ENCODE measurements around the gene HINT3.
"Not testable (repeated sequence)": the region's sequence is repeated elsewhere in the genome, so short reads cannot be mapped to it uniquely, and the experiment has no call there.

HINT3 gene

DNA sequence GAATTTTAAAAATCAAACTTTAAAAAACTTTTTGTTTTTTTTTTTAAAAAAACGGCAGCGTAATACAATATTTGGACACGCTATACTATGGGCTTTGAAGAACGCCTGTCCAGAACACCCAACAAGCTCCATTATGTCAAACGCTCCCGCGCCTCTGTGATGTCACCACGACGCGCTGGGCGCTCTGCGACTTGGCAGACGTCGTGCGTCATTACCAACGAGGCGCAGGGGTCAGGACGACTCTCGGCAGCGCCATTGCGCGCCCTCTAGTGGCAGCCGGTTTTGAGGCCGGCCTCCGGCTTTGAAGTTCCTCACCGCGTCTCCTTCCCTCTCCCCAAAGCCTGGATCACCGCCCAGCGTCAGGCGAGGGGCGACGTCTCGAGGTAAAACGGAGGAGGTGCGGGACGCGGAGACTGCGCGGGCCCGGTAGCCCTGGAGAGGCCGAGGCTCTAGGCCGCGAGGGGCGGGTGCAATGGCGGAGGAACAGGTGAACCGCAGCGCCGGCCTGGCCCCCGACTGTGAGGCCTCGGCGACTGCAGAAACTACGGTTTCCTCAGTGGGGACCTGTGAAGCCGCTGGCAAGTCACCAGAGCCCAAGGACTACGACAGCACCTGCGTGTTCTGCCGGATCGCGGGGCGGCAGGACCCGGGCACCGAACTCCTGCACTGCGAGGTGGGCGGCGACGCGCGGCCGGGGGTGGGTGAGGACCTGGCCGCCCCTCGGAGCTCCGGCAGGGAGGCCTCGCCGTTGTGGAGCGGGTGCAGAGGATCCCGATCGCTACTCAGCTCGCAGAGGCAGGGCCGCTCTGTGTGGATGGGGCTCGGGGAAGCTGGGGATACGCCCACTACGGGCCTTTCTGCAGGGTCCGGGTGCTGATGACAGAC is at the start of gene HINT3:
HINT3 (plus strand) TSS at position 265 of the 885 bp plus-strand sequence; CDS start at position 473, 208 bp downstream.
- peak; percentile 99 for DNase-seq

DNA sequence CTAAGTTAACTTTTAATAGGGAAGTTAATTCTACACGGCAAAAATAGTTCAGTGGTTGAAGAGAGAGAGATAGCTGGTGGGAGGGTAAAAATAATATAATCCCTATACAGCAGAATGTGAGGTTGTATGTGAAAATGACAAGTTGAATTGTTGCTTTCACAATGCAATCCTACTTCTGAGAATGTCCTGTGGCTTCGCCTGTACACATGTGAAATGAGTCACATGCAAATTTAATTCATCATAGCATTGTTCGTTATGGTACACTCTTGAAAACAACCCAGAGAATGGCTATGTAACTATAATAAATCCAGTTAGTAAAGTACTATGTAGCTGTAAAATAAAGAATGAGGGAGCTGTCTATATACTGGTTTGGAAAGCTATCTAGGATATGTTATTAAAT is 46.0 kb upstream of the HINT3 start:
- no peak for DNase-seq

DNA sequence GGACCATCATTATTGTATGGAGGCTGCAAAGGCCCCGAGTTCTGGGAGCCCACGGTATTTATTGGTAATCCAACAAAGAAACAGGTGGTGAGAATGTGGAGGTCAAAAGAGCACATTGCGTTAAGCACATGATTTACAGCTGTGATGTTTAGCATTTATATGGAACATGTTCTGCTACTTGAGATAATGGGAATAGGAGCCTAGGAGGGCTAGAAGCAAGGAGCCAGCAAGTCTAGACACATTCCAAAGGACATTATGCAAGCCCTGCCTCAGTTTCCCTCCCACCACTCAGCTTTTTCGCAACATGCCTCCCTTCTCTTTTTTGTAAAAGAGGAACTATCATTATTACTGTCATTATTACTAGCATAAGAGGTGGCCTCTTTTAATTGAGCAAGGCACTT is 45.5 kb upstream of the HINT3 start:
- not testable (repeated sequence) for DNase-seq

DNA sequence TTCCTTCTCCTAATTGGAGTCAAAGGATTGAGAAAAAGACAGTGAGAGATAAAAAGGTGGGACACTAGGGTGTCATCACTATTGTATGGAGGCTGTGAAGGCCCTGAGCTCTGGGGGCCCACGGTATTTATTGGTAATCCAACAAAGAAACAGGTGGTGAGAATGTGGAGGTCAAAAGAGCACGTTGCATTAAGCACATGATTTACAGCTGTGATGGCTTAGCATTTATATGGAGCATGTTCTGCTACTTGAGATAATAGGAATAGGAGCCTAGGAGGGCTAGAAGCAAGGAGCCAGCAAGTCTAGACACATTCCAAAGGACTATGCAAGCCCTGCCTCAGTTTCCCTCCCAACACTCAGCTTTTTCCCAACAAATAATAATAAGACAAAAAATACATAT is 44.1 kb upstream of the HINT3 start:
- not testable (repeated sequence) for DNase-seq

DNA sequence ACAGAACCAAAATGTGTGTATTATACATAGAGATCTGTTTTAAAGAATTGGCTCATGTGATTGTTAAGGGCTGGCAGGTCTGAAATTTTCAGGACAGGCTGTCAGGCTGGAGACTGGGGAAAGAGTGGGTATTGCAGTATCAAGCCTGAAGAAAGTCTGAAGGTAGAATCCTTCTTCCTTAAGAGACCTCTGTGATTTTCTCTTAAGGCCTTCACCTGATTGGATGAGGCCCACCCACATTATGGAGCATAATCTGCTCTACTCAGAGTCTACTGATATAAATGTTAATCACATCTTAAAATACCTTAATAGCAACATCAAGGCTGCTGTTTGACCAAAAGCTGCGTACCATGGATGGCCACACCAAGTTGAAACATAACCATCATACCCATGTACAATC is 43.4 kb upstream of the HINT3 start:
- DNase-seq = no peak

DNA sequence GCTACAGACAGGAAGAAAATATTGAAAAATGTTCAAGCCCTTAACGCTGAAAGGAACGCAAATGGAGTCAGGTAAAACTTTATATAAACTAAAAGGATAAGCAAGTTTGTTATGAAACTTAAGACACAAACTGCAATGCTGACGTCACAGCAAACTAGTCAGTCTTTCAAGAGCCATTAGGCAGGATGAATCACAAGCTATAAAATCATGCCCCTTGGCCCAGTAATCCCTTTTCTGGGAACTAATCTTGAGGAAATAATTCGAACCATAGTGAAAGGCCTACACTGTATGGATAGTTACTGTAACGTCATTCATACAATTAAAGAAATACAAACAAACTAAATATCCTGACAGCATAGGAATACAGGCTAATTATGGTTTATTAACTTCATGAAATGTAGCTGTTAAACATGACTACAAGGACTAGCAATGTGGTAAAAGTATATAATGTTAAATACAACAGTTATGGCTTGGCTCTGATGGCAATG is 42.7 kb upstream of the HINT3 start:
- no peak for DNase-seq

DNA sequence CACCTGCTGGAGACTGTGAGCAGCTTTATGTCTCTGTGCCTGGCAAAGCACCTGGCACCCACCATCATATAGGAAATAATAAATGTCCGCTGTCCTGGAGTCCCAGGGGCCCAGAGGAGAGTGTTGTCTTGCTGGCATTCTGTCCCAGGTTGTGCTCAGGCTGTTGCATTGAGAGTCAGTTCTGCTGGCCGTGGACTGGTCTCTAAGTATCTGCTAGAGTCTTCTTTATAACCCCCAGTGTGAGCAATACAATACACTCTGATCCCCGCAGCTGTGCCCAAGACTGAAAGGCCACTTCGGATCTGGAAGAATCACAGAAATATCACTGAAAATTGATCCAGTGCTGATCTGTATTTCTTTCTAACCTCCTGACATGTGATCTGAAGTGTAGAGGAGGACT is 38.3 kb upstream of the HINT3 start:
- DNase-seq = no peak

DNA sequence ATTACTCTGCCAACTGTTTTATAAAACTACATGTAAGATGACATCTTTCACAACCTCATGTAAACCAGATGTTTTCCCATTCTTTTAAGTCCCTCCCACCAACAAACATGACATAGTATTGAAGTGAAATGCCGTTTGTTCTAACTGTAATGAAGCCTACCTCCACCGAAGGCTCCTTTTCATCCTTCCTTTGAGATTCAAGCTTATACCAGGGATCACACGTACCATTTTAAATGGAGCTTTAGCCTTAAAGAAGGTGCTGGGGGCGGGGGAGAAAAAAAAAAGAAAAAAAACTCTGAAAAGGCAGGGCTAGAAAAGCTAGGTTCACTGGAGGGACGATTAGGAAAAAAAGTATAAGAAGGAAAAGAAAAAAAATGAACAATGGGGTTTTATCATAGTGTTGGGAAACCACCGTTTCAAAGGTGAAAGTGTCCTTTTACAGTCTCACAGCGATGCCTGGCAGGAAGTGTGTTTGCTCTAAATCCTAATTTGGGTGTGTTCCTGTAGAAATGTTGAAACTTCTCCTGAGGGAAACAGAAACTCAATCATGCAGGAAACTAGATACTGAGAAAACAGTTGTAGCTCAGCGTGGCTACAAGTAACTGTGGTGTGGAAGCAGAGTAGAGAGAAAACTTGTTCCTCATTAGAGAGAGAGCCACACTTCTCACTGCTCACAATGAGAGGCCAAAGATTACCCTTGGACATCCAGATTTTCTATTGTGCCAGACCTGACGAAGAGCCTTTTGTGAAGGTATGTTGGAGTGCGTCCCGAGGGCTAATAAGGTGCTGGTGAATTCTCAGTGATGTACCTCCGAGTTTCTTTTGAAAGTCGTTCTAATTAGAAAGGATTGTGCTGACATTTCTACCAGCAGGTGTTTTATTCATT is 37.6 kb upstream of the HINT3 start:
- DNase-seq = no peak

DNA sequence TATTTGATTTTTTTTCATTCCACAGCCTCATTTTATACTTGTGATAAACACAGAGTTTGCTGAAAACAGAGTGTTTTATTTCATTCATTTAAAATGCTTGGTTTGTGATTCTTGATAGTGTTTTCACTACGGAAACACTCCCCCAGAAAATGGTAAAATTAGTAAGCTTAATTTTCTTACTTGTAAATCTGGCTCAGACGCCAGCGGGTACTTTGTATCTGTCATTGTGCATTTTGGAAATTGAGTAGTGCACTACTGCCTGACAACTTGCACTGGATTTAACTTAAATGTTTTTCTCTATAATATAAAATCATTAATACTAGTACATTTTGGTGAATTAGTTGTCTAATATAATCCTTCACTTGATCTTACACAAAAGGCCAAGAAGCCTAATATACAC is 37.0 kb upstream of the HINT3 start:
- DNase-seq = no peak

DNA sequence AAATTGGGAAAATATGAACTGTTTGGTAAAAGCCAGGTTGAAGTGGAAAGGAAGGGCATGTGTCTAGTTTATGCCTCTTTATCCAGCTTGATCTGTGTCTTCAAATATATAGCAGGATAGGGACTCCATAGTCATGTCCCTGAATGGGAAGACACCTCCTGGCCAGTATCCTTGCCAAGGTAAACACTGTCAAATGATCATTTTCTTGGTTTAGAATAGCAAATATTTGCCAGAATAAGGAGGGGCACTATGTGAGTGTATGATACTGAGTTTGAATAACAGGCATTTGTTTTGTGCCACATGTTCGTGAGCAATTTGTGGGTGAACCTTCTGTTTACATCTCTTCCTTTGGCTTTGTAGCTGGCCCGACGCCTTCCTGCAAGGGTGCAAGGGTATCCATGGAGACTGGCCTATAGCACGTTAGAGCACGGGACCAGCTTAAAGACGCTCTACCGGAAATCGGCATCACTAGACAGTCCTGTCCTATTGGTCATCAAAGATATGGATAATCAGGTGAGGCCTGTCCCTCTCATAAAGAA is 34.2 kb upstream of the HINT3 start:
- DNase-seq = no peak

DNA sequence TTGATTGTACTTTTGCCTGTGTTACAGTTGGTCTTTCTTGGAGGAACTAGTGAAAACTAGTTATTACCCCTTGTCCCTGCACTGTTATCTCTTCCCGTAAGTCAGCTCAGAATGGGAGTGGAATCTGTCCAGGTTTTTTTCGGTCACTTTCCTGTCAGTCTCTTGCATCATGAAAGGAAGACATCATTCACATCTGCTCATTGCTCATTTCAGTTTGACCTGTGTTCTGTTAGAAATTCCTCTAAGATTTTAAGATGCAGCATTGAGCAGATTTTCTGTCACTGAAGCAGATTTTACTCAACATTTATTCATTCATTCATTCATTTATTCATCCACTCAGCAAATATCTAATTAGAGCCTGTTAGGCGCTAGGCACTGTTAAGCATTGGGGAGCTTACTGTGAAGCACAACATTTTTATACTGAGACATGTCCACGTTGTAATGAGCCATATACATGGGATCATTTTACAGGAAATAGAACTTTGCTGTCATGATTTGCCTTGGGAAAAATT is 33.1 kb upstream of the HINT3 start:
- no peak for DNase-seq

DNA sequence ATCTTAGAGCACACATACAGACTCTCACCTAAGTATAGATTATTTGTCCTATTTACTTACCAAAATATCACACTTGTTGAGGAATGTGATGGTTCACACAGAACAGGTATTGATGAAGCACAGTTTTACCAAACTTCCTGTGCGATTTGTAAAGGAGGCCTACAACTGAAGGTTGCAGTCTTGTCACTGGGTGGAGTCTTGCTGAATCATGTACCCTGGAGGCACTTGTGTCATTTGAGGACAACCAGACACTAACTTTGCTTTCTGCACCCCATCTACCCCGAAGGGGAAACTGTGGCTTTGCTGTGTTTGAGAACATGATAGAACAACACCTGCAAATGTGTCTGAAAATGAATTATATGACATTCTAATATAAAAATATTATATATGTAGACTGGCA is 32.4 kb upstream of the HINT3 start:
- DNase-seq = no peak

DNA sequence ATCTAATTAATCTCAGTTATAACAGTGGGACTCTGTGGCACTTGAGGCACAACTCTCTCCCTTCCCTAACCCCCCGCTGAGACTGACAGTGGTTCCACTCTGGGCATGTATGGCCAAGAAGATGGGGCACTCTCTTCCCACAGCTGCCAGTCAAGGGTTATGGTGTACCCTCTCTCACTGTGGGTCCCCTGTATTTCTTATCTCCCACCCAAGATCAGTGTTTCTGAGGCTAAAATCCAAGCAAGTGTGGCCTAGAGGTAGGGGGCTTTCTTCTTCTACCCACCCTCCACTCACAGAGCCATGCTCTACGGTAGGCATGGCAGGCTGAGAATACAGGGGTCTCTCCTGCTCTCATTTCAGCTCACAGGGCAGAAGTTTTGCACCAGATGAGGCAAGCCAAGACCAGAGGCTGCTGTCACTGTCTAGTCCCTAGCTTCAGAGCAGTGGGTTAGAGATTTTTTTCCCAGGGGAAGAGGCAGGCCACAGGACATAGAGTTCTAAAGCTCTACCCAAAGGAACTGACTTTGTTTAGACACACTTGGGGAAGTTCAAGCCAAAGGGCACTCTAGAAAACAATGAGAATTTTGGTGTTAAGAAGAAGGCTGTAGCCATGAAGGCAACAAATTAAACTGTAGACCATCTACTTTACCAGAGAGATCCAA is 31.7 kb upstream of the HINT3 start:
- no peak for DNase-seq

DNA sequence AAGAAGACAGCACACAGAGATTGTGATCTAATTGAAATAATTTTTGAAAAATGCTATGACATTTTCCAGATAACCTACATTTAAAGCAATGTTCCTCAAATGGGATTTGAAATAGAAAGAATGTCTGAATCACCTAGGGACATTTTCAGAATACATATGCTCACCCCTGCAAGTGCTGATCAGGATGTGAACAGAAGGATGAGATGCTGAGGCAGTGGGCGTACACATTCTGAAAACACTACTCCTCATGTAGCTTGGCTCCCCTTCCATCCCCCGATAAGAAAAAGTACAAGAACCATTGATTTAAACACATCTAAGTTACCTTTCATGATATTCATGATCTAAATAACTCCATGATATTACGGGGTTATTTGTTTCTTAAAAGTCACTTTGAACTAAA is 29.9 kb upstream of the HINT3 start:
- no peak for DNase-seq

DNA sequence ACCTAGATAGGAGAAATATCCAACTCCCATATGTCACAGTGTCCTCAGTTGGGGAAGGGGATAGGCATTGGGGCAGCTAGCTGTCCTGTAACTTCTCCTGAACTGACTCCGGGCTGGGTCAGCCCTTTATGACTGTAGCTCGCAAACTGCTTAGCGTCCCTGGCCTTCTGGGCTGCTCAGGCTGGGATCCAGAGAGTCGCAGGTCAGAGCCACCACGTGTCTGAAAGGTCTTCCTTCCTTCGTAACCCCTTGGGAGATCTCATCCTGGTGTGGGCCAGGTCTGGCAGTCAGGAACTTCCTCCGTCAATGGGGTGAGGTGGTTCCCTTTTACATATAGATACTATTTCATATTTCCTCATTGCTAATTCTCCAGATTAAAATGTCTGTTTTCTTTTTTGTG is 28.8 kb upstream of the HINT3 start:
- DNase-seq = no peak

DNA sequence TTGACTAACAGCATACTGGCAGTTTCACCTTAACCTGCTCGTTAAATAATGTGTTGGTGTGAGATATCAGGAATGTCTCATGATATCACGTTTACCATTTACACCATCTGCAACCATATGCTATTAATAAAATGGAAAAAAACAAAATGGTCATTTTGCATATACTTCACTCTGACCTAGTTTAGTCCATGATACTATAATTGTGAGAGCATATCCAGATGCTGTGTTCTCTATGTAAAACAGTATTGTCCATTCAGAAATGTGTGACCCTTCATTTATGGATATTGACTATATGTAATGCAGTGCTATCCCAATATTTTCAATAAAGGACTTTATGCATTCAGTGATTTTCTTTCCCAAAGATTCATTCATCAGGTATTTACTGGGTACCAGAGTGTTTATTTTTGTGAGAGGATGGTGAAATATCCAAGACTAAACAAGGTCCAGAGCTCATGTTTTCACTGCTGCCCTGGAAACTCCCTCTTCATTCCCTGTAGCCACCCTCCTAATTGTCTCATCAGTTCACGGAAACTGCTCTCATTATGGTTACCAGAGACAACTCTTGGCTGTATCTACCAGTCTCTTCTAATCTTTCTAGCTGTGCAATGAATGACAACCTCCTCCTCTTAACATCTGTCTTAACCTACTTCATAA is 25.7 kb upstream of the HINT3 start:
- DNase-seq = no peak

DNA sequence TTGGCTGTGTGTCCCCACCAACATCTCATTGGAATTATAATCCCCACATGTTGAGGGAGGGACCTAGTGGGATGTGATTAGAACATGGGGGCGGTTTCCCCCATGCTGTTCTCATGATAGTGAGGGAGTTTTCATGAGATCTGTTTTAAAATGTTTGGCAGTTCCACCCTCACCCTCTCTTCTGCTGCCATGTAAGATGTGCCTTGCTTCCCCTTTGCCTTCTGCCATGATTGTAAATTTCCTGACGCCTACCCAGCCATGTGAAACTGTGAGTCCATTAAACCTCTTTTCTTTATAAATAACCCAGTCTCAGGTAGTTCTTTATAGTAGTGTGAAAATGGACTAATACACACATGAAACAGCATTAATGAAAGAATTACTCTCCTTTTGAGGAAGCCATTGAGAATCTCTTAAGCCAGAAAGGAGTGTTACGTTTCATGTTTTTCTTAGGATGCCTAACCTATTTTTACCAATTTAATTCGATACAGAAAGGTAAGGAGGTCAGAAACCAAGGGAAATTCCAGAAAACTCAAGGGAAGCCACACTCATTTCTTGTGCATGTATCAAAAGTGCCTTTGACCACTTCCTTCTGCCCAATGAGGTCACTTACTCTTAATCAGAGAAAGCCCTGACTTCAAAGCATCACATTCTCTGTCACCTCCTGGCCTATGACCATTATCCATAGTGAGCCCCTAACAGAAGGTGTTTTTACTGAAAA is 24.7 kb upstream of the HINT3 start:
- DNase-seq = no peak

DNA sequence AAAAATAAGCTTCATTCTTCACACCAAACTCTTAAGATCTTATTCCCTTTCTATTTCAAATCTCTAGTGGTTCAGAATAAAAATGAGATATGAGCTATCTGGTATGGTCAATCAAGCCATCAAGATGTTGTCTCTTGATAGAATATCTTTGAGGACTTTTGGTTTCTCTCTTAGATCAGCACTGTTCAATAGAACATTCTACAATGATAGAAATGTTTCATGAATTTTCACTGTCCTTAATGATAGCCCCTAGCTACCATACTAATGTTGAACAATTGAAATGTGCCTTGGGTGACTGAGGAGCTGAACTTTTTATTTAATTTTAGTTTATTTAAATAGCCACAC is 24.1 kb upstream of the HINT3 start:
- no peak for DNase-seq

DNA sequence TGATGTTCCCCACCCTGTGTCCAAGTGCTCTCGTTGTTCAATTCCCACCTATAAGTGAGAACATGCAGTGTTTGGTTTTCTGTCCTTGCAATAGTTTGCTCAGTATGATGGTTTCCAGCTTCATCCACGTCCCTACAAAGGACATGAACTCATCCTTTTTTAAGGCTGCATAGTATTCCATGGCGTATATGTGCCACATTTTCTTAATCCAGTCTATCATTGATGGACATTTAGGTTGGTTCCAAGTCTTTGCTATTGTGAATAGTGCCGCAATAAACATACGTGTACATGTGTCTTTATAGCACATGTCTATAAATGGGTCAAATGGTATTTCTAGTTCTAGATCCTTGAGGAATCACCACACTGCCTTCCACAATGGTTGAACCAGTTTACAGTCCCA is 21.1 kb upstream of the HINT3 start:
- not testable (repeated sequence) for DNase-seq

DNA sequence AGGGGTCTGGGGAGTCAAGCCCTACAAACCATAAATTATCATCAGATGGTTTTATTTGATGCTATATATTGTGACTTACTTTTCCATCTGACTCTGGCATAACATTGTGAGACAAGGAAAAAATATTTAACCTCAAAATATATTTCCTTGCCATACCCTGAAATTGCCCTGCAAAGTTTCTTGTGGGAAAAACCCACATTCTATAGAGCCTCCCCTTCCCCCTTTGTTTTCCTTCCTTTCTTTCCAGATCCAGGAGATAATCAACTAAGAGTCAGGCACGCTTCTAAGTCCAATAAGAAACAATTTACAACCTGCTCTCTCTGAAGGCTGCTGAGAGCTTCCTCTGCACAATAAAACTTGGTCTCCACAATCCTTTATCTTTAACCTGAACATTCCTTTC is 17.5 kb upstream of the HINT3 start:
- DNase-seq = no peak

DNA sequence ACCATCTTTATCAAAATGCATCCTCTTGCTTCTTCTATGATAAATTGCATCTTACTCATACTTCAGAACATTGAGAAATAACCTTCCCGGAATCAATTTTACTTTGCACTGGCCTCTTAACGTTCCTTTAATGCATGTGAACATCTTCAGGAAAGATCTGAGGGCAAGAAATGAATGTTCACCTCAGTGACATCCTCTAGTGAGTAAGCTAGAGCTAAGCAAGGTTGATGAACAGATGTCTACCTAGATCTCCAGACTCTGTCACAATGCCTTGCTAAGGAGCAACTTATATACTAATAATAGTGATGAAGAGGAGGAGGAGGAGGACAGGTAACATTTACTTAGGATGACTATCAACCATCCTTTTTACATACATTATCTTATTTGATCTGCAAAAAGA is 16.8 kb upstream of the HINT3 start:
- DNase-seq = no peak

All from NCI-H1105 (cell line).